IMR-90 (cell line): ENCODE data around the gene FADS6. TPM values are rescaled to one million over a fixed set of nuclear protein-coding genes. Genes with fewer than 3 reads are reported as not detected.

Experiments used
- ATAC-seq: fragments of 200-7000 bp; cut with Tn5 transposase; 2 replicates; pipeline ENCODE4 v1.9.1; 2020; ENCODE audit warnings: low read depth, mild to moderate bottlenecking, moderate library complexity
- BruUV-seq: library from RNA; stranded (reverse); fragments of 400-500 nt; replicated peaks from 2 replicates; lab custom pipeline; 2021; lab: Mats Ljungman, UMichigan
- CTCF ChIA-PET: fragments of 300-600 bp; formaldehyde crosslinking; extraction: SDS; loops from one replicate; lab custom pipeline; 2021; ENCODE audit warnings: antibody characterized with exemption; lab: Yijun Ruan, JAX
- POLR2A ChIA-PET: fragments of 300-600 bp; sonication (Branson Sonifier 250); formaldehyde crosslinking; loops from one replicate; lab custom pipeline; 2022; ENCODE audit warnings: antibody characterized with exemption; ENCODE audit not compliant: unreplicated experiment; lab: Charles Lee
- DNase-seq: peaks from one replicate; pipeline ENCODE4 v3.0.0; 2013
- H2AFZ ChIP-seq: replicated peaks from 2 replicates; pipeline ENCODE3; 2013; ENCODE audit warnings: low read length, mild to moderate bottlenecking; ENCODE audit not compliant: poor library complexity
- H2AK5ac ChIP-seq: 2 replicates; pipeline ENCODE4 v1.6.1; 2013; ENCODE audit warnings: low read depth, low read length, inconsistent platforms
- H2AK9ac ChIP-seq: replicated peaks from 2 replicates; pipeline ENCODE3; 2013; ENCODE audit warnings: mild to moderate bottlenecking, low read depth, low read length, moderate library complexity; ENCODE audit not compliant: poor library complexity
- H2BK120ac ChIP-seq: 2 replicates; pipeline ENCODE4 v1.6.1; 2013; ENCODE audit warnings: low read depth, low read length, inconsistent platforms
- H2BK15ac ChIP-seq: 3 replicates; pipeline ENCODE4 v1.6.1; 2013; ENCODE audit warnings: low read depth, low read length, inconsistent platforms
- H2BK20ac ChIP-seq: 2 replicates; pipeline ENCODE4 v1.6.1; 2013; ENCODE audit warnings: low read depth, mild to moderate bottlenecking, inconsistent platforms, low read length, moderate library complexity
- H2BK5ac ChIP-seq: 2 replicates; pipeline ENCODE4 v1.6.1; 2013; ENCODE audit warnings: mild to moderate bottlenecking, low read depth, low read length, inconsistent platforms; ENCODE audit not compliant: poor library complexity, severe bottlenecking
- H3K14ac ChIP-seq: replicated peaks from 2 replicates; pipeline ENCODE4 v1.6.1; 2013; ENCODE audit warnings: low read depth, low read length, inconsistent platforms
- H3K18ac ChIP-seq: 2 replicates; pipeline ENCODE4 v1.6.1; 2013; ENCODE audit warnings: low read depth, low read length, control low read depth
- H3K23ac ChIP-seq: 2 replicates; pipeline ENCODE4 v1.6.1; 2013; ENCODE audit warnings: low read depth, low read length, inconsistent platforms
- H3K27ac ChIP-seq: 2 replicates; pipeline ENCODE4 v1.5.1; 2013; ENCODE audit warnings: mild to moderate bottlenecking, control low read depth, low read length; ENCODE audit not compliant: insufficient read depth
- H3K27me3 ChIP-seq: 2 replicates; pipeline ENCODE4 v1.6.1; 2013; ENCODE audit warnings: low read length; ENCODE audit not compliant: control insufficient read depth, insufficient read depth
- H3K36me3 ChIP-seq: 2 replicates; pipeline ENCODE4 v1.6.1; 2013; ENCODE audit warnings: low read length, mixed read lengths; ENCODE audit not compliant: control insufficient read depth, insufficient read depth
- H3K4ac ChIP-seq: 2 replicates; pipeline ENCODE4 v1.6.1; 2013; ENCODE audit warnings: low read depth, low read length, inconsistent platforms
- H3K4me1 ChIP-seq: 2 replicates; pipeline ENCODE4 v1.6.1; 2013; ENCODE audit warnings: low read length, mixed read lengths; ENCODE audit not compliant: control insufficient read depth, insufficient read depth
- H3K4me2 ChIP-seq: 2 replicates; pipeline ENCODE4 v1.6.1; 2013; ENCODE audit warnings: low read depth, mild to moderate bottlenecking, control low read depth, low read length, moderate library complexity
- H3K4me3 ChIP-seq: 2 replicates; pipeline ENCODE4 v1.5.1; 2013; ENCODE audit warnings: low read depth, mild to moderate bottlenecking, control low read depth, low read length, moderate library complexity; ENCODE audit not compliant: insufficient read depth
- H3K56ac ChIP-seq: 2 replicates; pipeline ENCODE4 v1.6.1; 2013; ENCODE audit warnings: low read length, inconsistent platforms; ENCODE audit not compliant: insufficient read depth; ENCODE audit errors: extremely low read depth
- H3K79me1 ChIP-seq, 2 experiments: 2 replicates each; pipeline ENCODE4 v1.6.1; 2013; ENCODE audit warnings: low read length in 2 of 2, inconsistent platforms in 1 of 2, low read depth in 1 of 2
- H3K9ac ChIP-seq: 2 replicates; pipeline ENCODE4 v1.6.1; 2013; ENCODE audit warnings: low read depth, low read length, control low read depth
- H3K9me1 ChIP-seq: 2 replicates; pipeline ENCODE4 v1.6.1; 2013; ENCODE audit warnings: low read length, inconsistent platforms; ENCODE audit not compliant: insufficient read depth
- H3K9me3 ChIP-seq: 2 replicates; pipeline ENCODE4 v1.6.1; 2013; ENCODE audit warnings: low read length; ENCODE audit not compliant: control insufficient read depth, insufficient read depth
- H4K20me1 ChIP-seq: 2 replicates; pipeline ENCODE4 v1.6.1; 2013; ENCODE audit warnings: low read length, inconsistent platforms; ENCODE audit not compliant: insufficient read depth
- H4K5ac ChIP-seq: 2 replicates; pipeline ENCODE4 v1.6.1; 2013; ENCODE audit warnings: mild to moderate bottlenecking, low read depth, low read length, control low read depth
- H4K8ac ChIP-seq, 2 experiments: 2 replicates each; pipeline ENCODE4 v1.6.1; 2013; ENCODE audit warnings: low read depth in 2 of 2, low read length in 2 of 2, control low read depth in 1 of 2, inconsistent platforms in 1 of 2
- H4K91ac ChIP-seq: 2 replicates; pipeline ENCODE4 v1.6.1; 2013; ENCODE audit warnings: low read depth, low read length, inconsistent platforms; ENCODE audit not compliant: insufficient read depth
- CEBPB ChIP-seq: IDR thresholded peaks from 2 replicates; pipeline ENCODE4 v1.6.1; 2012; ENCODE audit warnings: low read depth, low read length, improper control_type of control experiment
- CHD1 ChIP-seq: IDR thresholded peaks from 2 replicates; pipeline ENCODE4 v1.6.1; 2012; ENCODE audit warnings: low read depth, low read length, improper control_type of control experiment
- FOS ChIP-seq: fragments of 150-350 bp; IDR thresholded peaks from 2 replicates; pipeline ENCODE4 v1.6.1; 2016; ENCODE audit warnings: low read depth, low read length
- MAFK ChIP-seq: IDR thresholded peaks from 2 replicates; pipeline ENCODE4 v1.6.1; 2012; ENCODE audit warnings: low read depth, low read length, improper control_type of control experiment
- MAZ ChIP-seq: IDR thresholded peaks from 2 replicates; pipeline ENCODE4 v1.6.1; 2012; ENCODE audit warnings: low read depth, mild to moderate bottlenecking, low read length, improper control_type of control experiment, moderate library complexity, borderline replicate concordance
- MXI1 ChIP-seq: IDR thresholded peaks from 2 replicates; pipeline ENCODE4 v1.6.1; 2012; ENCODE audit warnings: low read depth, mild to moderate bottlenecking, low read length, moderate library complexity, borderline replicate concordance
- NFE2L2 ChIP-seq: fragments of 150-350 bp; IDR thresholded peaks from 2 replicates; pipeline ENCODE4 v1.6.1; 2016; ENCODE audit warnings: low read depth, mild to moderate bottlenecking, low read length
- RAD21 ChIP-seq: IDR thresholded peaks from 2 replicates; pipeline ENCODE4 v1.6.1; 2012; ENCODE audit warnings: low read length, improper control_type of control experiment
- RFX5 ChIP-seq: IDR thresholded peaks from 2 replicates; pipeline ENCODE4 v1.8.0; 2012; ENCODE audit warnings: low read depth, mild to moderate bottlenecking, low read length, moderate library complexity
- SMC3 ChIP-seq: fragments of 150-350 bp; IDR thresholded peaks from 2 replicates; pipeline ENCODE4 v1.6.1; 2016; ENCODE audit warnings: low read depth, mild to moderate bottlenecking, antibody characterized with exemption, low read length, moderate library complexity
- WGBS, 2 experiments: methylation state at CpG; one replicate each; pipeline versions ENCODE4 v1.1.5 to v1.1.7; 2013; ENCODE audit warnings: missing lambda C conversion rate in 2 of 2; ENCODE audit not compliant: insufficient read length in 1 of 2; ENCODE audit errors: extremely low coverage in 2 of 2; 5-methylcytosine and 5-hydroxymethylcytosine counted together
- dilution Hi-C: fragments of 300-500 bp; cut with HindIII; formaldehyde crosslinking; loops from one replicate; pipeline ENCODE4 v1.14.3; 2018; ENCODE audit warnings: low sequenced_read_pairs; ENCODE audit not compliant: unreplicated experiment
- in situ Hi-C: fragments of 300-500 bp; cut with MboI; formaldehyde crosslinking; loops from 3 replicates; pipeline ENCODE4 v1.14.3; 2019; ENCODE audit warnings: low sequenced_read_pairs, inconsistent platforms, mixed read lengths
- intact Hi-C: fragments of 100-400 bp; cut with micrococcal nuclease; formaldehyde crosslinking; loops from 2 replicates; pipeline ENCODE4 v1.10.0; 2022
- polyA plus RNA-seq, 3 experiments: library from polyadenylated mRNA; depleted of rRNA; stranded (reverse); fragments of >200 nt; gene quantifications; 2 replicates each; pipeline ENCODE4 v1.2.3, GENCODE V29; 2012; ENCODE audit warnings: low replicate concordance in 1 of 3
- total RNA-seq: library from RNA; depleted of rRNA; stranded (reverse); fragments of >200 nt; gene quantifications from 2 replicates; pipeline ENCODE4 v1.2.3, GENCODE V29; 2012
- TF ChIP-seq, protein P1 (sequence below): fragments of 150-350 bp; IDR thresholded peaks from 2 replicates; pipeline ENCODE4 v1.6.1; 2016; ENCODE audit warnings: low read depth, mild to moderate bottlenecking, low read length, moderate library complexity, borderline replicate concordance
- TF ChIP-seq, protein P2 (sequence below): fragments of 150-350 bp; IDR thresholded peaks from 2 replicates; pipeline ENCODE4 v1.6.1; 2017; ENCODE audit warnings: mild to moderate bottlenecking, antibody characterized with exemption, low read length, low read depth

Gene FADS6
- total and polyA plus RNA-seq, 2 of the 4 experiments (the other 2 are of a cell fraction), result not detected

GRCh38 chr17:74853669-74854068 is 39.8 kb downstream of the FADS6 start:
- Histone ChIP-seq H3K4me3 (no peak overlapping the region), H4K5ac (no peak overlapping the region), H3K56ac (no peak overlapping the region), H3K9ac (no peak overlapping the region), H4K20me1 (no peaks in the 10 kb centered on the region; the same call in 1 of the 2 replicates), H2BK5ac (no peak overlapping the region), H2AK9ac (no peak overlapping the region), H3K4ac (no peak overlapping the region), H3K4me1 (no peaks in the 10 kb centered on the region; the same call in 1 of the 2 replicates), H2AFZ (no peak overlapping the region), H4K91ac (no peak overlapping the region), H3K27ac (no peak overlapping the region), H3K9me1 (no peaks in the 10 kb centered on the region), H3K27me3 (peaks cover 68% of the 10 kb centered on the region), H4K8ac (no peak overlapping the region), H2BK20ac (no peak overlapping the region), H2BK120ac (no peak overlapping the region), H3K4me2 (no peak overlapping the region), H3K18ac (no peak overlapping the region), H2BK15ac (no peak overlapping the region), H3K9me3 (peaks cover 2% of the 10 kb centered on the region; the same call in 1 of the 2 replicates), H3K14ac (no peak overlapping the region), H2AK5ac (no peak overlapping the region), H3K23ac (no peak overlapping the region), H3K79me1 (no peaks in the 10 kb centered on the region), H3K36me3 (no peaks in the 10 kb centered on the region)
- dilution Hi-C loops, result no loop called here
- POLR2A ChIA-PET, result no interaction called here
- DNase-seq (no peak), ATAC-seq (no peak)
- CTCF ChIA-PET, result no interaction called here
- no TSS peak for BruUV-seq
- WGBS, 2 experiments, result 69% methylated on average over 5 of the region's 8 CpGs; no CpG with 5 or more reads in 1 of the 2 experiments
- intact Hi-C loops, result no loop called here
- in situ Hi-C loops, result loop anchor here (25.0 kb wide), 1 partner anchor 641 kb away; the partner anchor contains the start of genes RPL38 and TTYH2
- no peak for TF ChIP-seq CHD1
- no peak for TF ChIP-seq NFE2L2
- TF ChIP-seq MAFK, result no peak
- no peak for TF ChIP-seq RAD21
- no peak for TF ChIP-seq MAZ
- TF ChIP-seq SMC3, result no peak
- TF ChIP-seq, protein P1, sequence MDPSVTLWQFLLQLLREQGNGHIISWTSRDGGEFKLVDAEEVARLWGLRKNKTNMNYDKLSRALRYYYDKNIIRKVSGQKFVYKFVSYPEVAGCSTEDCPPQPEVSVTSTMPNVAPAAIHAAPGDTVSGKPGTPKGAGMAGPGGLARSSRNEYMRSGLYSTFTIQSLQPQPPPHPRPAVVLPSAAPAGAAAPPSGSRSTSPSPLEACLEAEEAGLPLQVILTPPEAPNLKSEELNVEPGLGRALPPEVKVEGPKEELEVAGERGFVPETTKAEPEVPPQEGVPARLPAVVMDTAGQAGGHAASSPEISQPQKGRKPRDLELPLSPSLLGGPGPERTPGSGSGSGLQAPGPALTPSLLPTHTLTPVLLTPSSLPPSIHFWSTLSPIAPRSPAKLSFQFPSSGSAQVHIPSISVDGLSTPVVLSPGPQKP, result no peak
- TF ChIP-seq MXI1, result no peak
- TF ChIP-seq FOS, result no peak
- TF ChIP-seq CEBPB, result no peak
- TF ChIP-seq, protein P2, sequence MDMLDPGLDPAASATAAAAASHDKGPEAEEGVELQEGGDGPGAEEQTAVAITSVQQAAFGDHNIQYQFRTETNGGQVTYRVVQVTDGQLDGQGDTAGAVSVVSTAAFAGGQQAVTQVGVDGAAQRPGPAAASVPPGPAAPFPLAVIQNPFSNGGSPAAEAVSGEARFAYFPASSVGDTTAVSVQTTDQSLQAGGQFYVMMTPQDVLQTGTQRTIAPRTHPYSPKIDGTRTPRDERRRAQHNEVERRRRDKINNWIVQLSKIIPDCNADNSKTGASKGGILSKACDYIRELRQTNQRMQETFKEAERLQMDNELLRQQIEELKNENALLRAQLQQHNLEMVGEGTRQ, result no peak
- TF ChIP-seq RFX5, result no peak
